ENCODE results near the gene CUL1.

The CUL1 gene

DNA sequence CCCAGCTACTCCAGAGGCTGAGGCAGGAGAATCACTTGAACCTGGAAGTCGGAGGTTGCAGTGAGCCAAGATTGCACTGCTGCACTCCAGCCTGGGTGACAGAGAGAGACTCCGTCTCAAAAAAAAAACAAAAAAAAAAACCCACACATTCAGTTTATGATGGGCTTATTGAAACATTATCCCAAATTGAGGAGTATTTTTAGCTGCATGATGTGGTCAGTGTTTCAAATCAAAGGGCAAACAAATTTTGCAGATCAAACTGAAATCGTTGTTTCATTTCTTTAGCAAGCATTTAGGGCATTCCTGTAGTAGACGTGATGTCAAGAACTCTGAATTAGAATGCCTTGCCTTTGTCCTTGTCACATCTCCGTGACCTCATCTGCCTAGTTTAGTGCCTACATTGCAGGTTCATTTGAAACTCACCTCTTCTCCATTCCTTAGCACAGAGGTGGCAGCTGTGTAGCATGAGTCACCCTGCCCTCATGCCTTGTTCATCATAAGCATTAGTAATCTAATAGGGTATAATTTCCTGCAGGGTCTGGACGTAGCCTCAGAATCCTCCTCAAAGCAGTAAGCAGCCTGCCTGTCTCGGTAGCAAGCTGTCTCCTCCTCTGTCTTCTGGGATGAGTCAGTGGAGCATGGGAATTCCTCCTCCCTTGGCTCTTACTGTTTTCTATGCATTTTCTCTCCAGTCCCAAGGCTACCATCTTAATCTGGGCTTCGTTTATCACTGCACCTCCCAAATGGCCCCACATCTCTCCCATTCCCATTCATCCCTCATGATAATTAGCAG is 73.8 kb downstream of the CUL1 start:
- DNase-seq = peak; percentile 52

GRCh38 chr7:148773334-148773733 is 74.6 kb downstream of the CUL1 start:
- peak; percentile 85 for DNase-seq

GRCh38 chr7:148774471-148774870 is 75.8 kb downstream of the CUL1 start:
- DNase-seq = no peak

DNA sequence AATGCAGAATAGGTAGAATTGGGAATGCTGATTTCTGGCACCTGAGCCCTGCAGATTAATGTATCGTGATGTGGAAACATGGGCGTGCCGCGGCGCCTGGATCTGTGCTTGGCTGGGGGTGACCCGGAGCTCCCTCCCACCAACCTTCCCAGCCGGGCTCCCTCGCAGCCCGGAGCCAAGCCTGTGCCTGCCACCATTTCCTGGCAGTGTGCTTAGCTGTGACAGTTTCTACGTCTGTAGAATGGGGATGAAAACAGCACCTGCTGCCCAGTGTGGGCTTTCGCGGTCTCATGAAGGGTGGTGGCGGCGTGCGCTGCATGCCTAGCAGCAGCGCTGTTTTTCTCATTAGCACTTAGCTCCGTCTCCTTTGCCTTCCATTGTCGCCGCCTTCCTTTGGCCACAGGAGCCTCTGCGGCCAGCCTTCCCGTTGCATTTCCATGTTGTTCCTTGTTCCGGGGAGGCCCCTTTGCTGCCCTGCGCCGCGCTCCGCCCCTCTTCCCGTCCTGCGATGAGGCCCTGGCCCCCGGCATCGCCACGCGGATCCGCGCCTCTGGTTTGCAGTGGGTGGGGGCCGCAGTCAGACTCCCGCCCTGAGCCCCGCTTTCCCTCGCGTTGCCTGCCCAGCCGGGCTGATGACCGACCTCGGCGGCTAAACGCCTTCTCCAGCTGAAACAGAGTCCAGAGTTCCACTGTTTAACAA is 84.2 kb downstream of the CUL1 start:
- DNase-seq = no peak

GRCh38 chr7:148783801-148784527 is 85.3 kb downstream of the CUL1 start:
- no peak for DNase-seq

DNA sequence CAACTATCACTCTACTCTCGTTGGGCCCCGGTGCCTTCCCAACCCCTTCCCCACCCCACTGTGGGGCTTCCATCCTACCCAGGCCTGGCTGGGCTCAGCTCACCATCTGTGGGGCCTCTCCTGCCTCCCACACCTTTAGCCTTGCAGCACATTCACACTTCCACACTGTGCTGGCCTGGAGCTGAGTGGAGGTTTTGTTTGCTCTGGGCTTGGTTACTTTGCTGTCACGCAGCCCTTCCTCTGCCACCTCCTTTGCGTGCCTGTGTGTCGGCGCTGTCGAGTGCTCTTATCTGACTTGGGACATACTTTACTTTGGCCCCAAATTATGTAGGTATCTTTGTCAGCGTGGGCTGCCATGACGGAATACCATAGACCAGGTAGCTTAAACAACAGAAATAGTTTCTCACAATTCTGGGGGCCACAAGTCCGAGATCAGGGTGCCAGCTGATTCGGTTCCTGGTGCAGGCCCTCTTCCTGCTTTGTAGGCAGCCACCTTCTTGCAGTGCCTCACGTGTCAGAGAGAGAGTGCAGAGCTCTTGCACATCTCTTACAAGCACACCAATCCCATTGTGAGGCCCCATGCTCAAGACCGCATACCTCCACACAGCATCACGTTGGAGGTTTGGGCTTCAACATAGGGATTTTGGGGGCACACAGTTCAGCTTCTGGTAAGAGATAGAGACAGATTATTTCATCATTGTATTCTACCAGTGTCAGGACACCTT is 89.0 kb downstream of the CUL1 start:
- DNase-seq = no peak

DNA sequence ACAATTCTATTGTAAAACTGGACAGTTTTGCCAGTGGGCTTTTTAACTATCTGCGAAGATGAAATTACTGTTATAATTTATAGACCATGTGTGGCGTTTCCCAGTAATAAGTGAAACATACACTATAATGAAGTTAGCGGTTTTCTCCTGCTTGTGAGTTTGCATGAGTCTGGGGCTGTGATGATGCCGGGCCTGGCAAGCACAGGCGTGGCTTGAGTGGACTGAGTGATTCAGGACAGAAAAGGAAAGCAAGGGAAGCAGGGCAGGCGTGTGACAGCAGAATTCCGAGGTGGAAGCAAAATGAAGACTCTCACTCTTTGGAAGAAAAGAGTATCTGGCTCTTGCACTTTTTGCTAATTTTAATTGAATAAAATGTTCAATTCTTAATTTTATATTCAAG is 90.5 kb downstream of the CUL1 start:
- DNase-seq = no peak

- no peak for DNase-seq
These were observed 91.5 kb downstream of the CUL1 start for GRCh38 chr7:148790131-148790726.

- no peak for DNase-seq
These were observed 92.1 kb downstream of the CUL1 start for GRCh38 chr7:148790850-148791249.

- no peak for DNase-seq
These were observed 92.8 kb downstream of the CUL1 start for GRCh38 chr7:148791546-148791945.

DNA sequence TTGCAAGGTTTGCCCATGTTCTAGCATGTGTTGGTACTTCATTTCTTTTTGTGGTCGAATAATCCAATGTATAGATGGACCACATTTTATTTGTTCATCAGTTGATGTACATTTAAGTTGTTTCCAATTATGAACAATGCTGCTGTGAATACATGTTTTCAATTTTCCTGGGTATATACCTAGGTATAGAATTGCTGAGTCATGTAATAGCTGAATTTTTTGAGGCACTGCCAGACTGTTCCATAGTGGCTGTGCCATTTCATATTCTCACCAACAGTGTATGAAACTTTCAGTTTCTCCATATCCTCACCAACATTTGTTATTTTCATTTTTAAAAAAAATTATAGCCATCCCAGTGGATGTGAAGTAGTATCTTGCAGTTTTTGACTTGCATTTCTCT is 94.9 kb downstream of the CUL1 start:
- no peak for DNase-seq

GRCh38 chr7:148794476-148794875 is 95.8 kb downstream of the CUL1 start:
- no peak for DNase-seq

GRCh38 chr7:148796841-148797240 is 98.1 kb downstream of the CUL1 start:
- DNase-seq = no peak

DNA sequence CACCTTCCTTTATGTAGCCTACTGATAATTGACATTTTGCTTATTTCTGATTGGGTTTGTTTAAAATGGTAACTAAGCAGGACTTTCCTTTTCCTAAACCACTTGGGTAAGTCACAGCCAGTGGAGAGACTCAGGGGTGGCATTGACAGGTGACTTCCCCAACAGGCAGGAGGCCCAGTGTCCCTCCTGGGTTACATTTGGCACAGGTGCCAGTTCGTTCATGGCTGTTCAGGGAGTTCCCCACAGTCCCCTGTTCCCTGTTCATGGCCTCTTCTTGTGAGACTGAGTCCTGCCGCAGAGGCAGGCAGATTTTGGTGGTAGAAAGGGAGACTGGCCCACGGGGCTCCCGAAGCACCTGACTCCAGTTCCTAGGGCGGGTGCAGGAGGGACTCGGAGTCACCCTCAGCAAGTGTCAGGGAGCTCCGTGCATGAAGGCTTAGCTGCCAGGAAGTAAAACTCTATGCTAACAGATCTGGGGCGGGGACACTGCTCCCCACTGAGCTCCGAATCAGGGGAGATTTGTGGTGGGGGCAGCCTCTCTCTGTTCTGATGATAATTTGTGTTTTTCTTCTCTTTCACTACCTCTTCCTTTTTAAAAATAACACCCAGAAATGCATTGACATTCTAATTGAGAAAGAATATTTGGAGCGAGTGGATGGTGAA is 101.3 kb downstream of the CUL1 start:
- no peak for DNase-seq

- DNase-seq = no peak
These were observed 102.0 kb downstream of the CUL1 start for GRCh38 chr7:148800677-148801076.

- DNase-seq = no peak
These were observed 103.4 kb downstream of the CUL1 start for GRCh38 chr7:148802101-148802493.

GRCh38 chr7:148803094-148803493 is 104.4 kb downstream of the CUL1 start:
- DNase-seq = no peak

- DNase-seq = no peak
These were observed 105.9 kb downstream of the CUL1 start for GRCh38 chr7:148804343-148805235.

DNA sequence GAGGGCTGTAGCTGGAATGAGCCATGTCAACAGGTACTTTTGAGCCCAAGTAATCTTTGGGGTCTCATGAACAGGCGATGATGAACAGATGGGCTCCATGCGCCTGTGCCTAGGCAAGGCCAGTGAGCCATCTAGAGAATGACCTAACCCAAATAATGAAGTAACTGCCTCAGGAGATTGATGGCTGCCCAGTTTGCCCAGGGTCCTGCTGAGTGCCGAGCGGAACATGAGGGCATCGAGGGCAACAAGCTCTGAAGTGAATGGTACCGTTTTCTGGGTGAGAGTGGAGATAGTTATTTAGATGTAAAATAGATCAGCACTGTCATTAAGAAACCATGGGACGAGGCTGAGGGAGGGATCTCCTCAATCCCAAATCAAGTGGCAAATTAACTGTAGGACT is 107.5 kb downstream of the CUL1 start:
- no peak for DNase-seq

DNA sequence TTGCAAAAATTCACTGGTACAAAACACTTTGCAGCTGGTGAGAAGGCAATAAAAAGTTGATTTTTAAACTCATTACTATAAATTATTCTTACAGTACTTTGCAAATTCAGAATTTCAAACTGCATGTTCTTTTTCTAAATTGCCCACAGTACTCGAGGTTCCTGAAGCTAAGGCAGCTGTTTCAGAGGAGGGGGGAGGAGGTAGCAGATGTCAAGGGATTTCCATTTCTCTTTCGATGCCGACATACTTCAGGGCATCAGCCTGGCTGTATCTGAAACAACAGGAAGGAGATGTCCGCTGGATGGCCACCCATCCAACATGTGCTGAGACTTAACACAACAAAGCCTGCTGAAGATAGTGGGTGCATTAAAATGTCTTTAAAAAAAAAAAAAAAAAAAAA is 108.7 kb downstream of the CUL1 start:
- DNase-seq = no peak

GRCh38 chr7:148809856-148810255 is 111.2 kb downstream of the CUL1 start:
- DNase-seq = no peak

Measured in activated CD4-positive, alpha-beta T cell treated with anti-CD3 and anti-CD28 coated beads, Interleukin-10, Interleukin-2, amounts not matched to agents 100 ng/mL and 50 ng/mL, durations not matched to agents 16 hours and 8 hours (primary cell).